GM21381 (cell line): ENCODE results near the gene PKN1.

Source experiments
- ATAC-seq: cut with Tn5 transposase; IDR thresholded peaks from one replicate; pipeline ENCODE4 v1.9.1; 2021; ENCODE audit warnings: mild to moderate bottlenecking, moderate library complexity; ENCODE audit not compliant: unreplicated experiment

PKN1 gene

GRCh38 chr19:14425696-14426138, 7.4 kb upstream of the PKN1 start:
- ATAC-seq: no peak

- ATAC-seq: no peak
These were observed 5.6 kb upstream of the PKN1 start for GRCh38 chr19:14427461-14427860.

- no peak for ATAC-seq
These were observed 4.2 kb upstream of the PKN1 start for GRCh38 chr19:14428882-14429416.

- no peak for ATAC-seq
These were observed 2.4 kb upstream of the PKN1 start for GRCh38 chr19:14430712-14431111.

GRCh38 chr19:14433554-14434501, 722 bp downstream of the PKN1 start:
- ATAC-seq: no peak

- no peak for ATAC-seq
These were observed 1.6 kb downstream of the PKN1 start for GRCh38 chr19:14434543-14435319.

- no peak for ATAC-seq
These were observed 2.4 kb downstream of the PKN1 start for GRCh38 chr19:14435320-14436050.

- ATAC-seq: no peak
These were observed 4.6 kb downstream of the PKN1 start for GRCh38 chr19:14437578-14438140.

GRCh38 chr19:14439014-14439413, 5.9 kb downstream of the PKN1 start:
- no peak for ATAC-seq

GRCh38 chr19:14440049-14440448, 6.9 kb downstream of the PKN1 start:
- ATAC-seq: peak; percentile 87

GRCh38 chr19:14441041-14441938, 8.2 kb downstream of the PKN1 start:
- ATAC-seq: no peak

- ATAC-seq: no peak
These were observed 10.0 kb downstream of the PKN1 start for GRCh38 chr19:14442891-14443631.

GRCh38 chr19:14443632-14444216, 10.6 kb downstream of the PKN1 start:
- ATAC-seq: no peak

GRCh38 chr19:14446336-14447036, 13.4 kb downstream of the PKN1 start:
- no peak for ATAC-seq

GRCh38 chr19:14449321-14449720, 16.2 kb downstream of the PKN1 start:
- no peak for ATAC-seq

GRCh38 chr19:14450168-14450874, 17.2 kb downstream of the PKN1 start:
- ATAC-seq: no peak

GRCh38 chr19:14450876-14451275, 17.8 kb downstream of the PKN1 start:
- no peak for ATAC-seq
